HCT116 (cell line): ENCODE measurements around the gene GNG4. TPM values are rescaled to one million over a fixed set of nuclear protein-coding genes. Genes with fewer than 3 reads are reported as not detected.

Experiments
- ATAC-seq: fragments of 200-7000 bp; cut with Tn5 transposase; 2 replicates; pipeline ENCODE4 v1.9.1; 2020; ENCODE audit warnings: mild to moderate bottlenecking, moderate library complexity
- Bru-seq: library from RNA; stranded (reverse); fragments of 400-500 nt; gene quantifications from one replicate; lab custom pipeline; 2021; lab: Mats Ljungman, UMichigan
- BruChase-seq, 2 experiments: library from RNA; stranded (reverse); fragments of 400-500 nt; gene quantifications; one replicate each; lab custom pipeline; 2021; lab: Mats Ljungman, UMichigan
- BruUV-seq: library from RNA; stranded (reverse); fragments of 400-500 nt; replicated peaks from 2 replicates; lab custom pipeline; 2021; lab: Mats Ljungman, UMichigan
- CTCF ChIA-PET: fragments of 300-600 bp; sonication (Branson Sonifier 250); formaldehyde crosslinking; loops from one replicate; lab custom pipeline; 2021; ENCODE audit warnings: antibody characterized with exemption; lab: Charles Lee
- POLR2A ChIA-PET: fragments of 300-600, 350-600 bp; sonication (Branson Sonifier 250); formaldehyde crosslinking; loops from one replicate; lab custom pipeline; 2021; ENCODE audit warnings: antibody characterized with exemption; lab: Charles Lee
- RAD21 ChIA-PET, 2 experiments: fragments of 300-600 bp; sonication (Branson Sonifier 250); formaldehyde crosslinking; loops; one replicate each; lab custom pipeline; 2023; ENCODE audit warnings: low total read pairs in 2 of 2; ENCODE audit not compliant: uncharacterized antibody in 2 of 2, unreplicated experiment in 2 of 2, low non-redundant PET in 1 of 2; lab: Charles Lee
- DNase-seq: peaks from one replicate; pipeline ENCODE4 v3.0.0-alpha.2; 2010; ENCODE audit warnings: low read depth, low spot score
- H2AFZ ChIP-seq: fragments of 200-600 bp; shearing (Covaris generic), sonication (generic); 2 replicates; pipeline ENCODE4 v1.6.1; 2017; ENCODE audit warnings: low read depth, mixed run types, mixed read lengths, antibody characterized with exemption, low read length; ENCODE audit not compliant: poor library complexity, severe bottlenecking
- H3K27ac ChIP-seq: 2 replicates; pipeline ENCODE4 v1.5.1; 2012; ENCODE audit warnings: low read depth, low read length
- H3K27me3 ChIP-seq: fragments of 200-600 bp; sonication (generic); 2 replicates; pipeline ENCODE4 v1.6.1; 2016; ENCODE audit warnings: mixed run types, low read length, mixed read lengths; ENCODE audit not compliant: insufficient read depth
- H3K36me3 ChIP-seq, 2 experiments: fragments of 200-500 bp in 1 of 2; fragments of 200-600 bp in 1 of 2; sonication (Bioruptor generic) in 1 of 2; sonication (generic) in 1 of 2; 2 replicates each; pipeline versions ENCODE4 v1.5.1 to v1.6.1; 2014 to 2016; ENCODE audit warnings: low read length in 2 of 2, inconsistent platforms in 1 of 2, mixed read lengths in 1 of 2, mixed run types in 1 of 2; ENCODE audit not compliant: insufficient read depth in 2 of 2, control insufficient read depth in 1 of 2
- H3K4me1 ChIP-seq, 2 experiments: fragments of 200-600 bp in 1 of 2; sonication (generic) in 1 of 2; 2 replicates each; pipeline versions ENCODE4 v1.5.1 to v1.6.1; 2012 to 2017; ENCODE audit warnings: low read length in 2 of 2, inconsistent platforms in 1 of 2, mild to moderate bottlenecking in 1 of 2, mixed read lengths in 1 of 2, mixed run types in 1 of 2, moderate library complexity in 1 of 2; ENCODE audit not compliant: insufficient read depth in 2 of 2, control insufficient read depth in 1 of 2
- H3K4me2 ChIP-seq: fragments of 200-600 bp; sonication (generic); 2 replicates; pipeline ENCODE4 v1.6.1; 2017; ENCODE audit warnings: mixed run types, low read length, mixed read lengths
- H3K4me3 ChIP-seq, 2 experiments: fragments of 200-600 bp in 1 of 2; sonication (generic) in 1 of 2; replicated peaks in 1 of 2; 2 replicates each; pipeline ENCODE4 v1.5.1; 2011 to 2016; ENCODE audit warnings: low read length in 2 of 2, control low read depth in 1 of 2, low read depth in 1 of 2, mild to moderate bottlenecking in 1 of 2, mixed read lengths in 1 of 2, mixed run types in 1 of 2
- H3K79me2 ChIP-seq: fragments of 200-600 bp; sonication (generic); 2 replicates; pipeline ENCODE4 v1.6.1; 2017; ENCODE audit warnings: mild to moderate bottlenecking, mixed run types, low read length, moderate library complexity, mixed read lengths; ENCODE audit not compliant: insufficient read depth
- H3K9ac ChIP-seq: fragments of 200-600 bp; sonication (generic); 2 replicates; pipeline ENCODE4 v1.6.1; 2016; ENCODE audit warnings: low read length, mixed read lengths
- H3K9me2 ChIP-seq: fragments of 200-600 bp; sonication (generic), shearing (Covaris generic); 2 replicates; pipeline ENCODE4 v1.6.1; 2017; ENCODE audit warnings: mixed run types, mild to moderate bottlenecking, moderate library complexity; ENCODE audit not compliant: insufficient read depth
- H3K9me3 ChIP-seq, 2 experiments: fragments of 200-500 bp in 1 of 2; fragments of 200-600 bp in 1 of 2; sonication (Bioruptor generic) in 1 of 2; sonication (generic) in 1 of 2; 2 replicates each; pipeline ENCODE4 v1.6.1; 2014 to 2017; ENCODE audit warnings: low read length in 2 of 2, mixed read lengths in 2 of 2, inconsistent platforms in 1 of 2, low read depth in 1 of 2, mild to moderate bottlenecking in 1 of 2, mixed run types in 1 of 2, moderate library complexity in 1 of 2; ENCODE audit not compliant: control insufficient read depth in 1 of 2, insufficient read depth in 1 of 2
- H4K20me1 ChIP-seq: fragments of 200-600 bp; sonication (generic), shearing (Covaris generic); 2 replicates; pipeline ENCODE4 v1.6.1; 2017; ENCODE audit warnings: mixed run types, mild to moderate bottlenecking, moderate library complexity; ENCODE audit not compliant: insufficient read depth
- CEBPB ChIP-seq: IDR thresholded peaks from 2 replicates; pipeline ENCODE4 v1.6.1; 2012; ENCODE audit warnings: low read depth
- POLR2A ChIP-seq: IDR thresholded peaks from 2 replicates; pipeline ENCODE4 v1.7.0; 2011; ENCODE audit warnings: borderline replicate concordance; ENCODE audit not compliant: insufficient read depth, insufficient read length; ENCODE audit errors: extremely low read depth
- POLR2AphosphoS5 ChIP-seq: IDR thresholded peaks from 2 replicates; pipeline ENCODE4 v1.6.1; 2011; ENCODE audit warnings: mild to moderate bottlenecking, low read depth, low read length, moderate library complexity
- ZFX ChIP-seq: fragments of 450-650 bp; IDR thresholded peaks from 2 replicates; pipeline ENCODE4 v1.6.1; 2017
- ZNF274 ChIP-seq: fragments of 200-500 bp; sonication (Bioruptor generic); IDR thresholded peaks from 2 replicates; pipeline ENCODE4 v1.6.1; 2014; ENCODE audit warnings: mild to moderate bottlenecking, low read depth, low read length, inconsistent platforms
- intact Hi-C: fragments of 100-400 bp; cut with micrococcal nuclease; formaldehyde crosslinking; loops from 2 replicates; pipeline ENCODE4 v1.10.0; 2022
- long read RNA-seq: library from polyadenylated mRNA; unstranded; transcript quantifications from one replicate; pipeline ENCODE4 v2.0.0, GENCODE V29; 2021; ENCODE audit not compliant: unreplicated experiment
- polyA plus RNA-seq: library from polyadenylated mRNA; unstranded; fragments of >200 nt; gene quantifications from 2 replicates; pipeline ENCODE4 v1.2.1, GENCODE V29; 2012; ENCODE audit warnings: missing spikeins
- total RNA-seq: library from RNA; stranded (reverse); gene quantifications from one replicate; pipeline ENCODE4 v1.2.1, GENCODE V29; 2021; ENCODE audit not compliant: unreplicated experiment

The GNG4 gene
- total RNA-seq, result 10.6 TPM
- polyA plus RNA-seq, result 7.0 and 8.4 TPM in 2 replicates
- percentile 43 among the genes with signal in this experiment for Bru-seq, nascent RNA
- BruChase-seq, experiment 1, labeled RNA remaining after a 6-hour chase, result percentile 41 among the genes with signal in this experiment
- BruChase-seq, experiment 2, labeled RNA remaining after a 2-hour chase, result percentile 41 among the genes with signal in this experiment
- long read RNA-seq, full-length matches to known transcripts, result 15 of 22 reads
- long read RNA-seq, partial matches to known transcripts, result 0 of 22 reads
- long read RNA-seq, other reads (novel, unspliced or antisense), result 7 of 22 reads

DNA sequence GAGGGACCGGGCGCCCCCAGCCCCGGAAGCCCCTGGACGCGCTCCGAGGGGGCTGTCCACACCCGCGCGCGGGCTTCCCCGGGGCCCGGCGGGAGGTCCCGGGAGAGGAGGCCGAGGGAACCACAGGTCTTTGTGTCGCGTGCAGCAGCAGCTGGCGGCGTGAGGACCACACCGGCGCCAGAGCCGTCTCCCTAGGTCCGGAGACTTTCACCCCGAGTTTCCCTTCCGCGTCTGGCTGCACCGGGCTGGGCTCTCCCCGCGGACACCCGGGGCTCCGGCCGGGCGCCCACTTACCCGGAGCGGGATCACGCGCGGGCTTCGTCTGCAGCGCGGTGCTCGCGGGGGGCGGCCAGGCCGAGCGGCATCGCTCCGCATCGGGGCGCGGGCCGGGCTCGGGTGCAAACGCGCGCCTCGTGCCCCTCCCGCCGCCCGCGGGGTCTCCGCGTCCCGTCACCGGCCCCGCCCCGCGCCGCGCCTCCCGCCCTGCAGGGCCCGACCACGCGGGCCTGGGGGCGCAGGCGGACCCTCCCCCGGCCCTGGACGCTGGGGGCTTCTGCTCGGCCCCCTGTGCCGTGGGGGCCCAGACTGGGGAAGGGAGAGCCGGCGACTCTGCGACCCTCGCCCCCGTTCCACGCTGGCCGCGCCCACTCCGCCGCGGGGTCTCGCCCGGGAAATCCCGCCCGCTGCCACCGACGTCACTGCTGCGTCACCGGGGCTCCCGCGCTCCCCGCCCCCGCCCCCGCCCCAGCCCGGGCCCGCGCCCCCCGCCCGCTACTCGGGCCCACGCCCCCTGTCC is at the start of gene GNG4:
Gene GNG4, minus strand, starts transcription at position 417 of the 796 bp plus-strand sequence. CDS start 65,946 bp downstream, outside the sequence.
- BruUV-seq, result no TSS peak
- Histone ChIP-seq H3K36me3 (no peaks in the 10 kb centered on the region), H2AFZ (no peak within 1 kb of the TSS), H3K9me3 (no peaks in the 10 kb centered on the region), H3K79me2 (no peaks in the 10 kb centered on the region), H3K9me2 (no peaks in the 10 kb centered on the region), H3K27ac (peak within 1 kb of the TSS; percentile 37; the same call in 1 of the 2 replicates), H3K4me2 (peak within 1 kb of the TSS; percentile 64), H4K20me1 (no peaks in the 10 kb centered on the region), H3K4me3 (peak within 1 kb of the TSS; percentile 40 to 48), H3K27me3 (no peaks in the 10 kb centered on the region), H3K9ac (peak within 1 kb of the TSS; percentile 52)
- ChIA-PET RAD21 (no interaction called here), POLR2A (no interaction called here)
- intact Hi-C loops, result no loop called here
- ATAC-seq (peak; percentile 70), DNase-seq (no peak)
- TF ChIP-seq POLR2AphosphoS5 (no peak), ZFX (peak; percentile 48)
- TF ChIP-seq, all 23 proteins: peak for 1
- CTCF ChIA-PET, result no interaction called here
- H3K4me1 ChIP-seq, result peaks cover 1 to 8% of the 10 kb centered on the region in 2 experiments; a peak in 3 of 4 replicates

DNA sequence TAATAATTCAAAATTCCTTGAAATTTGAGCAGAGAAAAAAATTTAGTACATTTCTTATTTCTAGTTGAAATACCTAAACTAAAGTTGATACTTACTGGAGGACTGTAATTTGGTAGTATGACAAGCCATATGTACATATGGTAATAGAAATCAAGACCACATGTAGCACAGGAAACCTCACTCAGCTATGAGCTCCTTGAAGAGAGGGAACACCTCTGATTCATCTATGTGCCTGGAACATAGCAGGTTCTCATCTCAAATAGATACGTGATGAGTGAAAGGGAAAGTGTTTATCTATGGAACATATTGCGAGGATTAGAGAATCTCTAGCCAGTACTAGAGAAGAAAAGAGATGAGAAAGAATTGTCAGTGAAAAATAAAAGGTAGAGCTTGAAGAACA is 47.9 kb upstream of the GNG4 start:
- POLR2A ChIA-PET, result no interaction called here

More for the DNA sequence above, 47.9 kb upstream of the GNG4 start:
- Histone ChIP-seq H3K4me3 (no peak overlapping the region), H3K79me2 (no peaks in the 10 kb centered on the region), H3K9me3 (no peaks in the 10 kb centered on the region), H3K9me2 (no peaks in the 10 kb centered on the region), H4K20me1 (no peaks in the 10 kb centered on the region), H3K27me3 (no peaks in the 10 kb centered on the region), H3K9ac (no peak overlapping the region), H3K4me1 (no peaks in the 10 kb centered on the region), H2AFZ (no peak overlapping the region), H3K4me2 (no peak overlapping the region), H3K36me3 (no peaks in the 10 kb centered on the region), H3K27ac (no peak overlapping the region)
- RAD21 ChIA-PET, result no interaction called here
- BruUV-seq, result no TSS peak
- TF ChIP-seq ZFX (no peak), CEBPB (no peak), ZNF274 (no peak), POLR2A (no peak)
- intact Hi-C loops, result no loop called here
- DNase-seq (no peak), ATAC-seq (no peak)
- CTCF ChIA-PET, result no interaction called here
